Esophagus squamous epithelium (tissue), 5 donors: ENCODE results near the gene MAML3. TPM values are rescaled to one million over a fixed set of nuclear protein-coding genes. Genes with fewer than 3 reads are reported as not detected.
A peak's percentile ranks its signal among the peaks of the same experiment; 100 is the strongest.

ENCODE experiments used
- DNase-seq: peaks from one replicate; lab custom pipeline; 2025; lab: John Stamatoyannopoulos, UW
- H3K27ac ChIP-seq, 4 donors: fragments of 200-600 bp; sonication (generic); one replicate each; pipeline ENCODE4 v1.5.1; 2016 to 2019; ENCODE audit warnings: mild to moderate bottlenecking in 1 of 4
- H3K27me3 ChIP-seq, 4 donors: fragments of 200-600 bp; sonication (generic); 1 replicate in 3 of 4; 2 replicates in 1 of 4; pipeline versions ENCODE4 v1.5.1 to v1.6.0; 2017 to 2021; ENCODE audit warnings: antibody characterized with exemption in 1 of 4
- H3K36me3 ChIP-seq, 3 donors: fragments of 200-600 bp; sonication (generic); one replicate each; pipeline ENCODE4 v1.5.1; 2016 to 2019
- H3K4me1 ChIP-seq, 3 donors: fragments of 200-600 bp; sonication (generic); one replicate each; pipeline ENCODE4 v1.5.1; 2017 to 2019
- H3K4me3 ChIP-seq, 4 donors: fragments of 200-600 bp; sonication (generic); 1 replicate in 3 of 4; 2 replicates in 1 of 4; pipeline ENCODE4 v1.5.1; 2016 to 2019; ENCODE audit warnings: mild to moderate bottlenecking in 2 of 4, moderate library complexity in 1 of 4
- H3K9me3 ChIP-seq, 3 donors: fragments of 200-600 bp; sonication (generic); one replicate each; pipeline ENCODE4 v1.5.1; 2016 to 2019
- POLR2A ChIP-seq, 4 donors: fragments of 450-650 bp; IDR thresholded peaks; one replicate each; pipeline ENCODE4 v1.6.1; 2017; ENCODE audit warnings: antibody characterized with exemption in 4 of 4, mild to moderate bottlenecking in 4 of 4, moderate library complexity in 3 of 4
- WGBS, 2 donors: methylation state at CpG; one replicate each; pipeline ENCODE4 v1.1.5; 2018; 5-methylcytosine and 5-hydroxymethylcytosine counted together
- intact Hi-C: fragments of 100-400 bp; cut with DNase I; formaldehyde crosslinking; loops from one replicate; pipeline ENCODE4 v1.15.0; 2022
- total RNA-seq, 4 donors: library from RNA; depleted of rRNA; stranded (reverse); fragments of >200 nt; gene quantifications; one replicate each; pipeline ENCODE4 v1.1.0, GENCODE V29; 2016
- TF ChIP-seq, protein P1 (sequence below), 6 experiments: fragments of 450-650 bp in 4 of 6; fragments of 200-600 bp in 2 of 6; sonication (generic) in 2 of 6; IDR thresholded peaks; one replicate each; pipeline ENCODE4 v1.5.1; 2016 to 2019; ENCODE audit warnings: antibody characterized with exemption in 6 of 6, mild to moderate bottlenecking in 4 of 6, moderate library complexity in 4 of 6
- donor health status: DM: yes; HTN: yes; CAD: no.

Gene MAML3
- total RNA-seq, 4 donors from 2014 or later = 6.9 to 14.2 (median 8.9) TPM

DNA sequence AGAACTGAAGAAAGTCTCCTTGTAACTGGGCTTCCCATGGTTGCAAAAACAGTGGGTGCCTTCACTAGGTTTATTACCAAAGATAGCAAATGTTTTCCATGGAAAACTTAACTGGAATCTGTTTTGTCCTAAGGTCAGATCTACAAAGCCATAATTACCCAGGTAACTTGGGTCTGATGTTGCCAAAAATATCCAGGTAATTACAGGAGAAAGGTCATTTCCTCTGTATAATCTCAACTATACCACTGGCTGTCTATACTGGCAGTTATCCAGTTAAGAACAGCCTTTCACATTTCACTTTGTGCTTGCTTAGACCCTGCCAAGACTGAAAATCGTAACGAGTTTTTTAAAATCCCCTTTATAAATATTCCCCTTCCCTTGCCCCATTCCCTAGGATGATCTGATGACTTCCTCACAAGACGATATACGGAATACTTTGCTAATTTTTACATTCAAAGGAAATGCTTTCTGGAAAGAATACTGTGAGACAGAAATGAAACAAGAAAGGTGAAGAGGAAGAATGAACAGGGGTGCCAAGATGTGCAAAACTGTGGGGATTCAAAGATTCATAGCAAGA, 105.5 kb downstream of the MAML3 start:
- no peak for DNase-seq
- H3K27me3 ChIP-seq = no peaks in the 10 kb centered on the region
- WGBS, 2 donors = 2 to 8% methylated on average over 4 of the region's 4 CpGs
- H3K27ac ChIP-seq = peak overlapping the region; percentile 64 to 84 (median 78)
- H3K36me3 ChIP-seq = no peaks in the 10 kb centered on the region
- intact Hi-C loops = no loop called here
- H3K4me3 ChIP-seq = peak overlapping the region in 3 of 4 donors; percentile 38 to 63 (median 38)
- H3K9me3 ChIP-seq = no peaks in the 10 kb centered on the region
- TF ChIP-seq POLR2A (IDR thresholded peaks at IDR 0.05) = no peak
- TF ChIP-seq, protein P1, sequence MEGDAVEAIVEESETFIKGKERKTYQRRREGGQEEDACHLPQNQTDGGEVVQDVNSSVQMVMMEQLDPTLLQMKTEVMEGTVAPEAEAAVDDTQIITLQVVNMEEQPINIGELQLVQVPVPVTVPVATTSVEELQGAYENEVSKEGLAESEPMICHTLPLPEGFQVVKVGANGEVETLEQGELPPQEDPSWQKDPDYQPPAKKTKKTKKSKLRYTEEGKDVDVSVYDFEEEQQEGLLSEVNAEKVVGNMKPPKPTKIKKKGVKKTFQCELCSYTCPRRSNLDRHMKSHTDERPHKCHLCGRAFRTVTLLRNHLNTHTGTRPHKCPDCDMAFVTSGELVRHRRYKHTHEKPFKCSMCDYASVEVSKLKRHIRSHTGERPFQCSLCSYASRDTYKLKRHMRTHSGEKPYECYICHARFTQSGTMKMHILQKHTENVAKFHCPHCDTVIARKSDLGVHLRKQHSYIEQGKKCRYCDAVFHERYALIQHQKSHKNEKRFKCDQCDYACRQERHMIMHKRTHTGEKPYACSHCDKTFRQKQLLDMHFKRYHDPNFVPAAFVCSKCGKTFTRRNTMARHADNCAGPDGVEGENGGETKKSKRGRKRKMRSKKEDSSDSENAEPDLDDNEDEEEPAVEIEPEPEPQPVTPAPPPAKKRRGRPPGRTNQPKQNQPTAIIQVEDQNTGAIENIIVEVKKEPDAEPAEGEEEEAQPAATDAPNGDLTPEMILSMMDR (IDR thresholded peaks at IDR 0.05) = no peak
- peaks cover 4 to 68% (median 39%) of the 10 kb centered on the region in 3 donors for H3K4me1 ChIP-seq

DNA sequence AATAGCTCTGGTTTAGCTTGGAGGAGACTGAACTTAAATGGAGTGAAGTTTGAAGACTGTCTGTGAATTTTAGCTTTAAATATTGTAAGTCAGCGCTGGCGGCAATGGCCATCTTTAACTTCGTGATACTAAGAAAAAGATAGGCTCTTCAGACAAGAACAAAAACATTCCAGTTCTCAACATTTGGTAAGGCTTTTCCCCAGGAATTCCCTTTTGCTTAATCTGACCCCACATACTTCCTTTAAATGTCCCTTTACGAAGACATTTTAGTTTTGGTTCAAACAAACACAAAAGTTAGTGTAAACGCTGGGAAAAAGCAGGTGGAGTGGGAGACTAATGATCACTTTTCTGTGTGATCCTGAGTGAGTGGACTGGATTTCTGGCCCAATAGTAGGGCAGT, 106.2 kb downstream of the MAML3 start:
- Histone ChIP-seq H3K9me3 (no peaks in the 10 kb centered on the region), H3K27me3 (no peaks in the 10 kb centered on the region), H3K27ac (peak overlapping the region; percentile 49 to 84 (median 78)), H3K36me3 (no peaks in the 10 kb centered on the region), H3K4me3 (peak overlapping the region in 1 of 4 donors; percentile 23), H3K4me1 (peaks cover 4 to 74% (median 39%) of the 10 kb centered on the region in 3 donors)
- no peak for DNase-seq
- 58 to 68% methylated on average over 5 of the region's 5 CpGs for WGBS, 2 donors
- intact Hi-C loops = no loop called here
- no peak for TF ChIP-seq POLR2A (IDR thresholded peaks at IDR 0.05)
- TF ChIP-seq, protein P1 (IDR thresholded peaks at IDR 0.05) = no peak

DNA sequence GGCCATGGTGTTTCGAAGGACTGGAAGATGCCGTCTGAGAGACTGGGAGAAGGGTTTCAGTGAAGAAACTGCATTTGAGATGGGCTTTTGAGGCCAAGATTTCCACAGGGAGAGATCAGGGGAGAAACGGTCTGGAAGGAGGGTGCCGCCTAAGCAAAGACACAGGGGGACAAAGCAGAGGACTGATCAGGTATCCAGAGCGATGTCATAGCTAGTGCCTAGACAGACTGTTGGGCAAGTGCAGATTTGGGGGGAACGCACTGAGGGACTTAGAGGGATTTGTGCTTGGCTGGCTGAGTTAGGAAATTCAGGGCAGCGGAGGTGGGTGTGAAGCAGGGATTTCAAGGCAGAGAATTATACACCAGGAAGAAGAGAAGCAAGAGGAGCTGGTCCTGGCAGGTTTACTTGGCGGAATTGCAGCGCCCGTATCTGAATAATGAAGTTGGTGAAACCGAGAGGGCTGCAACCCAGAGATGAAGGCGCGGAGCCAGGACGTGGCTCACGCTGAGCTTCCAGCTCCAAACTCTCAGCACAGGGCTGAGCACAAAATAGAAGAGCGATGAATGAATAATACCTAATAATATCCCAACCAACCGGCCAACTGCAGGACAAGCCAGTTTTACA, 106.9 kb downstream of the MAML3 start:
- intact Hi-C loops = no loop called here
- H3K9me3 ChIP-seq = no peaks in the 10 kb centered on the region
- TF ChIP-seq, protein P1 (IDR thresholded peaks at IDR 0.05) = no peak
- no peak for TF ChIP-seq POLR2A (IDR thresholded peaks at IDR 0.05)
- H3K27ac ChIP-seq = peak overlapping the region; percentile 49 to 84 (median 78)
- 43 to 45% methylated on average over 17 of the region's 17 CpGs for WGBS, 2 donors
- peak overlapping the region in 2 of 4 donors; percentile 3 to 23 for H3K4me3 ChIP-seq
- peaks cover 4 to 74% (median 39%) of the 10 kb centered on the region in 3 donors for H3K4me1 ChIP-seq
- no peaks in the 10 kb centered on the region for H3K36me3 ChIP-seq
- DNase-seq = no peak
- no peaks in the 10 kb centered on the region for H3K27me3 ChIP-seq

DNA sequence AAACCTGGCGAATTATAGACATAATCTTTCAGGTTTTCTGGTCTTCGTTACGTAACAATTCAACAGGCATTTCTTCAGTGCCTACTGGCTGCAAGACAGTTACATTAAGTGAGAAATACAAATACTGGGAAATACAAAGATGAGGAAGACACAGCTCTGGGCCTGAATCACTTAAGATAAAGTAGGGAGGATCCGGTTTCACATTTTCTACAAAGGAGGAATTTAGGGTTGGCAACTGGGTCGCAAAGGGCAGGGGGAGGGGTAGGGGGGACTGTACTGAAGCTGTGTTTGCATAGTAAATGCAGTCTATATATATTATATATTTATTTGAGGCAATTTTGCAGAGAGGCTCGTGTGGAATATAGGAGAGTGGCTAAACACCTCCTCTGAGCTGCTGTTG, 107.4 kb downstream of the MAML3 start:
- WGBS, 2 donors = 38 to 46% methylated on average over 6 of the region's 6 CpGs
- no peaks in the 10 kb centered on the region for H3K9me3 ChIP-seq
- intact Hi-C loops = no loop called here
- no peak for DNase-seq
- peak overlapping the region; percentile 49 to 84 (median 78) for H3K27ac ChIP-seq
- TF ChIP-seq POLR2A (IDR thresholded peaks at IDR 0.05) = no peak
- TF ChIP-seq, protein P1 (IDR thresholded peaks at IDR 0.05) = no peak
- H3K4me3 ChIP-seq = no peak overlapping the region
- no peaks in the 10 kb centered on the region for H3K27me3 ChIP-seq
- H3K36me3 ChIP-seq = no peaks in the 10 kb centered on the region
- peaks cover 4 to 74% (median 39%) of the 10 kb centered on the region in 3 donors for H3K4me1 ChIP-seq

DNA sequence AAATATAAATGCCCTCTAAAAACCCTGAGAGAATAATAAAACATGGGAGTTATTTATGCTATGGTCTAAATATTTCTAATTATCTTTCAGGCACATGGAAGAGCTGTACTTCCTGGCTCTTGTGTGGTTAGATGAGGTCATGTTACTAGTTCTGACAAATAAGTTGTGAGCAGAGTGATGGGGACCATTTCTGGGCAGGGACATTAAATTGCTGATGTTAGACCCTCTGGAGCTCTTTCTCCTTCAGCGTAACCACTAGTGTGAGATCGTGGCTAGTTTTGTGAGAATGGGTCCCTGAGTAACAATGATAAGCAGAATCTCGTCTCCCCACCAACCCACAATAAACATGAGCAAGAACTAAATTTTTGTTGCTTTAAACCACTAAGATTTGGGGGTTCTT, 108.0 kb downstream of the MAML3 start:
- TF ChIP-seq POLR2A (IDR thresholded peaks at IDR 0.05) = no peak
- TF ChIP-seq, protein P1 (IDR thresholded peaks at IDR 0.05) = no peak
- Histone ChIP-seq H3K9me3 (no peaks in the 10 kb centered on the region), H3K27ac (peak overlapping the region in 3 of 4 donors; percentile 76 to 84 (median 80)), H3K36me3 (no peaks in the 10 kb centered on the region), H3K4me1 (peaks cover 4 to 74% (median 39%) of the 10 kb centered on the region in 3 donors), H3K4me3 (no peak overlapping the region), H3K27me3 (no peaks in the 10 kb centered on the region)
- WGBS, 2 donors = 84 to 92% methylated on average over 3 of the region's 3 CpGs
- intact Hi-C loops = no loop called here
- DNase-seq = no peak
